ENCODE data around the gene SNRNP48.

- TF ChIP-seq CTCF (conservative IDR thresholded peaks at IDR 0.05; ENCODE audit: low read depth, low read length) (no peak), EZH2 (IDR thresholded peaks at IDR 0.05; ENCODE audit: low read length, unreplicated experiment) (no peak), EZH2phosphoT487 (IDR thresholded peaks at IDR 0.05; ENCODE audit: borderline replicate concordance, low read length) (no peak)
Observed at GRCh38 chr6:7569082-7569481, 20.9 kb upstream of the SNRNP48 start.

Measured in PC-3 (cell line).